ENCODE measurements around the gene TYW1B. TPM values are rescaled to one million over a fixed set of nuclear protein-coding genes. Genes with fewer than 3 reads are reported as not detected.
"Not testable (repeated sequence)": the region's sequence is repeated elsewhere in the genome, so short reads cannot be mapped to it uniquely, and the experiment has no call there.

The TYW1B gene
- total RNA-seq, 1 donor from 2014 or later: 4.8 TPM

- DNase-seq (ENCODE audit: low spot score); intact Hi-C loops (cut with DNase I); ATAC-seq: not testable (repeated sequence)
These were observed 47.6 kb downstream of the TYW1B start for GRCh38 chr7:72780289-72780894.

- intact Hi-C loops (cut with DNase I); DNase-seq (ENCODE audit: low spot score); ATAC-seq: not testable (repeated sequence)
These were observed 50.8 kb downstream of the TYW1B start for GRCh38 chr7:72777167-72777566.

GRCh38 chr7:72772627-72773026, 55.4 kb downstream of the TYW1B start:
- ATAC-seq; intact Hi-C loops (cut with DNase I); DNase-seq (ENCODE audit: low spot score): not testable (repeated sequence)

GRCh38 chr7:72766994-72767393, 61.0 kb downstream of the TYW1B start:
- DNase-seq (ENCODE audit: low spot score); intact Hi-C loops (cut with DNase I); ATAC-seq: not testable (repeated sequence)

GRCh38 chr7:72760602-72761001, 67.4 kb downstream of the TYW1B start:
- intact Hi-C loops (cut with DNase I): no loop called here
- ATAC-seq (no peak), DNase-seq (ENCODE audit: low spot score) (no peak)

DNA sequence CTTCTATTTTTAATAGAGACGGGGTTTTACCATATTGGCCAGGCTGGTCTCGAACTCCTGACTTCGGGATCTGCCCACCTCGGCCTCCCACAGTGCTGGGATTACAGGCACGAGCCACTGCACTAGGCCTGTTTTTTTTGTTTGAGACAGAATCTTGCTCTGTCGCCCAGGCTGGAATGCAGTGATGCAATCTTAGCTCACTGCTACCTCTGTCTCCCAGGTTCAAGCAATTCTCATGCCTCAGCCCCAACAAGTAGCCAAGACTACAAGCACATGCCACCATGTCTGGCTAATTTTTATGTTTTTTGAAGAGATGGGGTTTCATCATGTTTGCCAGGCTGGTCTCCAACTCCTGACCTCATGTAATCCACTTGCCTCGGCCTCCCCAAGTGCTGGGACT, 73.7 kb downstream of the TYW1B start:
- ATAC-seq: no peak
- DNase-seq (ENCODE audit: low spot score): no peak
- intact Hi-C loops (cut with DNase I): no loop called here

DNA sequence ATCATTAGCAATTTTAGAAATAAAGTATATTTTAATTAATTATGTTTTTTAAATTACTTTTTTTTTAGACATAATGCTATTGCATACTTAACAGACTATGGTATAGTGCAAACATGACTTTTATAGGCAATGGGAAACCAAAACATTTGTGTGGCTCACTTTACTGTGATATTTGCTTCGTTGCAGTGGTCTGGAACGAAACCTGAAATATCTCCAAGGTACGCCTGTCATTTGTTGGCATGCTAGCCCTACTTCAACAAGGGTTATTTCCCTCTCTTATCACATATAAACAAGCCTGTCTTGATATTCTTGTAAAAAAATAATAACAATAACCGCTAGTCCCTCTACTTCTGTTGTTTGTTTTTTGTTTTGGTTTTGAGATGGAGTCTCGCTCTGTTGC, 74.2 kb downstream of the TYW1B start:
- DNase-seq (ENCODE audit: low spot score) (no peak), ATAC-seq (no peak)
- intact Hi-C loops (cut with DNase I): no loop called here

GRCh38 chr7:72753229-72753628, 74.8 kb downstream of the TYW1B start:
- DNase-seq (ENCODE audit: low spot score); ATAC-seq; intact Hi-C loops (cut with DNase I): not testable (repeated sequence)

DNA sequence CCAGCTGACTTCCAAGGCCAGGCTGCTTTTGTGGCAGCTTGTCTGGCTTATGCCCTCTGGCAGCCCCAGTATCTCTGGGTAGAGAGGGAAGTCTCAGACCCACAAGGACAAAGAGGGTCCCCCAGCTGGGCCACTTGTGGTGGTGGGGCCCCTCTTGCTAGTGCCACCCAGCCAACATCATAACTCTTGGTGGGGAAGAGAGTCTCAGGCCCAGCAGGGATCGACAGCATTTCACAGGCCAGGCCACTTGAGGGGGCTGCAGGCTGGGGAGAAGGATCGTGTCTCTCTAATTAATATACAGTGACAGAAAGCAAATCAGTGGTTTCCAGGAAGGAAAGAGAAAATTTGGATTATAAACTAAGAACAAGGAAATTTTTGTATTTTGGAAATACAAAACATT, 76.0 kb downstream of the TYW1B start:
- intact Hi-C loops (cut with DNase I): no loop called here
- no peak for ATAC-seq
- DNase-seq (ENCODE audit: low spot score): no peak

DNA sequence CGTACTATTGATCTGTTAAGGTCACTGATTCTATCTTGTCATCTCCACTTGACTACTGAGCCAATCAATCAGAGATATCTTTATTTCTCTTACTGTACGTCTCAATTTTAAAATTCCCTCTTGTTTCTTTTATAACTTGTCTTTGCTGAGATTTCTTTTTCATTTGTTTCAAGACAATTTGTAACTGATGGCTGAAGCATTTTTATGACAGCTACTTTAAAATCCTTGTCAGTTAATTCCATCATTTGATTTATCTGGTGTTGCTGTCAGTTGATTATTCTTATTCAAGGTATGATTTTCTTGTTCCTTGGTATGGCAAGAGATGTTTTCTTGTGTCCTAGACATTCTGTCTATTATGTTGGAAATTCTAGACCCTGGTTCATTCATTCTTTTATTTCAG, 76.6 kb downstream of the TYW1B start:
- DNase-seq (ENCODE audit: low spot score) (no peak), ATAC-seq (no peak)
- intact Hi-C loops (cut with DNase I): no loop called here

GRCh38 chr7:72748649-72749048, 79.4 kb downstream of the TYW1B start:
- intact Hi-C loops (cut with DNase I); ATAC-seq; DNase-seq (ENCODE audit: low spot score): not testable (repeated sequence)

DNA sequence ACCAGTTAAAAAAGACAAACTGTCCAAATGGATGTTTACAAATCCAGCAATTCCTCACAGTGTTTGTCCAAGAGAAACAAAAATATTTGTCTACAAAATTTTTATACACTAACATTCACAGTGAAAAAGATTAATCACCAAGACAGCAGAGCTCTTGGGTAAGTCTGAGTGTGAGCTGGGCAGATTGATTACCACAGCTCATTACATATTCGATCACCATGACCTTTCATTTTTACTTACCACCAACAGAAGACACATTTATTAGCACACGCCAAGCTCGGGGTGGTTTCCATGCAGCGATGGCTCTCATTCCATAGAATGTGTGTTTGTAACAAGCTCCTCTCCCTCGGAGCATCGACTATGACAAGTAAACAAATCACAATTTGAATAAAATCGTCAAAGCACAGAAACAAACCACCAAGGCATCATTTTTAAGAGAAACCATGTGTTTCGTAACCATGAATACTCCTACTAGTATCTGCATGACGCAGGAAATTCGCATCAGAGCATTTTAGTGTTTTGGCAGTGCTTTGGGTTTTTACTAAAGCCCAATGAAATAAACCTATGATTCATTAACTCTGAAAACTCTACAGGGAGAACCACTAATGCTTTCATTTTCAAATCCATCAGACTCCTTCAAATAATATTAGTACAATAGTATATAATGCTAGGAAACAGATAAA, 83.6 kb downstream of the TYW1B start:
- intact Hi-C loops (cut with DNase I); DNase-seq (ENCODE audit: low spot score): not testable (repeated sequence)
- ATAC-seq: peak; percentile 92

DNA sequence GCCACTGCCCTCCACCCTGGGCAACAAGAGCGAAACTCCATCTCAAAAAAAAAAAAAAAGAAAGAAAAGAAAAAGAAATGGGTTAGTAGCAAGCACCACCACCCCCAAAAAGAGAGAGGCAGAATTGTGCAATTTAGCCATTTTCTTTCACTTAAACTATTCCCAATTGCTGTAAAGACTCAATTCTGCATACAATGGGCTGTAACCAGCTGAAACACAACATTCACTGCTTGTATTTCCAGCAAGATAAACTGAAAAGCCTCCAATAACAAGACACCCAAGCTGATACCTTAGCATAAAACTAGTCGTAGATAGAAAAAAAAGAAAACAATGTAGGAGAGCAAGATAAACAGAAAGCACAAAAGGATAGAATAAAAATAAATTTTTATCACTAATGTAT, 84.2 kb downstream of the TYW1B start:
- intact Hi-C loops (cut with DNase I); ATAC-seq; DNase-seq (ENCODE audit: low spot score): not testable (repeated sequence)

DNA sequence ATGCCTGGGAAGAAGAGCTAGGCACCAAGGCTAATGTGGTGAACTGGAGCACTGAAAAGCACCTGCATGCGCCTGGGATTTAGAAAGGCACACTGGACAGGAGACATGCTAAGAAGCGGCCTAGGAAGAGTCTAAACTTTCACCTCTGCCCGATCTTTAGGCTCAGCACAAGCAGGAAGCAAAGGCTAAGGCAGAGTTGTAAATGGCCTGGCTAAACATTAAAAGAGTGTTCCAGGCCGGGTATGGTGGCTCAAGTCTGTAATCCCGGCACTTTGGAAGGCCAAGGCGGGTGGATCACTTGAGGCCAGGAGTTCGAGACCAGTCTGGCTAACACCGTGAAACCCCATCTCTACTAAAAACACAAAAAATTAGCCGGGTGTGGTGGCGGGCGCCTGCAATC, 88.3 kb downstream of the TYW1B start:
- ATAC-seq; intact Hi-C loops (cut with DNase I); DNase-seq (ENCODE audit: low spot score): not testable (repeated sequence)

DNA sequence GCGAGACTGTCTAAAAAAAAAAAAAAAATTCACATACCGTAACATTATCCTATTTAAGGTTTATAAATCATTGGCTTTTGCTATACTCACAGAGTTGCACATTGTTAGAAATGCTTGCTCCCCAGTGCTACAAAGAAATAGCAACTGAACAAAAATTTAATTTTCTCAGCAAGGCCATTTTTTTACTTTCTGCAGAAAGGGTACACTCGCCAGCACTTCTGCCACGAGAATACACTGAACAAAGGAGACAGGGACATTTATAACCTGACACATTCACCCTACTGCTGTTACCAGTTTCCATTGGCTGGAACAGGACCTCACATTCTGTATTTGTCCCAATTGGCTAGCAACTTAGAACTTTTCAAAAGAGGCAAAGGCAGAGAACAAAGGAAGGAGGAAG, 92.1 kb downstream of the TYW1B start:
- intact Hi-C loops (cut with DNase I); ATAC-seq; DNase-seq (ENCODE audit: low spot score): not testable (repeated sequence)

DNA sequence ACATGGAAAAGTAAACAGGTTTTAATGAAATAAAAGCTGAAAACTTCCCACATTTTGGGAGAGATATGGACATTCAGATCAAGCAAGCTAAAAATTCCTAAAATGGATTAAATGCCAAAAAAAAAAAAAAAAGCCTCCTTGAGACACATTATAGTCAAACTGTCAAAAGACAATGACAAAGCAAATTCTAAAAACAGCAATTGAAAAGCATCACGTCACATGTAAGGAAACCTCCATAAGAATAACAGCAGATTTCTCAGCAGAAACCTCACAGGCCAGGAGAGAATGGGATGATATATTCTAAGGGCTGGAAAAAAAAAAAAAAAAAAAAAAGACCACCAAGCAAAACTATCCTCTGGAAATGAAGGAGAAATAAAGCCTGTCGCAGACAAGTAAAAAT, 97.2 kb downstream of the TYW1B start:
- not testable (repeated sequence) for DNase-seq (ENCODE audit: low spot score); ATAC-seq

GRCh38 chr7:72730384-72730783, 97.6 kb downstream of the TYW1B start:
- DNase-seq (ENCODE audit: low spot score); intact Hi-C loops (cut with DNase I); ATAC-seq: not testable (repeated sequence)

More for the DNA sequence above, 97.2 kb downstream of the TYW1B start:
- intact Hi-C loops (cut with DNase I): not testable (repeated sequence)

GRCh38 chr7:72729130-72729529, 98.9 kb downstream of the TYW1B start:
- ATAC-seq; DNase-seq (ENCODE audit: low spot score); intact Hi-C loops (cut with DNase I): not testable (repeated sequence)

DNA sequence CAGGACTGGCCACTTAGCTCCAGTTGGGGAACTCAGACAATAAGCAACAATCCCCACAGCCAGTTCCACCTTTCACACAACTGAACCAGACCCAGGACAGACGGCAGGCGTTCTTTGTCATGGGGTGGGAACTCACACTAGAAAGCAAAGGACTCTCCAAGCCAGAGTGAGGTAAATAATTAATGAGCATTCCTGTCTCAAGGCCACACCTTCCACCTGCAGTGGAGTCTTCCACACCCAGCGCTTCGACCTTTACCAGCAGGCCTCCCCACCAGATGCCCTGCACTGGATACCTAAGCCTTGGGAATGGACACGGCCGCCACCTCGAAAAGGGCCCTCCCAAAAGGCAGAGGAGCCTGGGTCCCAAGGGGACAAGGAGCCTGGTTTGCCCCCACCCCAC, 105.3 kb downstream of the TYW1B start:
- intact Hi-C loops (cut with DNase I); DNase-seq (ENCODE audit: low spot score); ATAC-seq: not testable (repeated sequence)

- DNase-seq (ENCODE audit: low spot score); ATAC-seq; intact Hi-C loops (cut with DNase I): not testable (repeated sequence)
These were observed 107.1 kb downstream of the TYW1B start for GRCh38 chr7:72720890-72721289.
